Peyer's patch (tissue), 4 donors: ENCODE measurements around the gene STC2.

Source experiments
- POLR2A ChIP-seq, 2 donors: fragments of 450-650 bp; IDR thresholded peaks; one replicate each; pipeline ENCODE4 v1.5.1; 2017; ENCODE audit warnings: antibody characterized with exemption in 2 of 2, mild to moderate bottlenecking in 2 of 2, moderate library complexity in 2 of 2
- TF ChIP-seq, protein P1 (sequence below), 6 experiments: fragments of 450-650 bp in 4 of 6; fragments of 200-600 bp in 2 of 6; sonication (generic) in 1 of 6; IDR thresholded peaks; one replicate each; pipeline ENCODE4 v1.5.1; 2017 to 2019; ENCODE audit warnings: antibody characterized with exemption in 6 of 6, mild to moderate bottlenecking in 3 of 6, moderate library complexity in 1 of 6

DNA sequence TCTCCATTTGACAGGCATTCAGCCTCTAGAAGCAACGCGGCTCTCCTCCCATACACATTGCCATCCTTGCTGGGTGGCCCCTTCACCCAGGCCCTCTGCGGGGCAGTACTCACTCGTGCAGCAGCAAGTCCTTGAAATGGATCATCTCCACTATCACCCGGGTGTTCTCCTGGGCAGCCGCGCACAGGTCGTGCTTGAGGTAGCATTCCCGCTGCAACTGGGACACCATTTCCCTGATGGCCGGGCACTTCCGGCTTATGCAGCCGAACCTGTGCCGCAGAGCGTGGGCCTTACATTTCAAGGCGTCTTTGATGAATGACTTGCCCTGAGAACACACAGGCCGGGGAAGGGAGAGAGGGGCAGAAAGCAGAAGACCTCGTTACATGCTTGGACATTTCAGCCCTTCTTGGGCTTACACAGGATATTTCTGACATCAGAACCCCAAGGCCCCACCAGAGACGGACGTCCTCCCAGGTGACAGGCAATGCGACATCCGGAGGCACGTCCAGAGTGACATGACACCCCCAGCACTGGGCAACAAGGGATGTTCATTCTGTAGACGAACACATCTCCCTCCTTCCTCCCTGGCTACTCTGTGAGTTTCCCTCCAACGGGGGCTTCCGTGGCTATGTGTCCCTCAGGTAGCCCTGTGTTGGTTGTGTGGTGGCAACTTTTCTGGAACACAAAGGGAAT, 5.0 kb downstream of the STC2 start:
- TF ChIP-seq, protein P1, sequence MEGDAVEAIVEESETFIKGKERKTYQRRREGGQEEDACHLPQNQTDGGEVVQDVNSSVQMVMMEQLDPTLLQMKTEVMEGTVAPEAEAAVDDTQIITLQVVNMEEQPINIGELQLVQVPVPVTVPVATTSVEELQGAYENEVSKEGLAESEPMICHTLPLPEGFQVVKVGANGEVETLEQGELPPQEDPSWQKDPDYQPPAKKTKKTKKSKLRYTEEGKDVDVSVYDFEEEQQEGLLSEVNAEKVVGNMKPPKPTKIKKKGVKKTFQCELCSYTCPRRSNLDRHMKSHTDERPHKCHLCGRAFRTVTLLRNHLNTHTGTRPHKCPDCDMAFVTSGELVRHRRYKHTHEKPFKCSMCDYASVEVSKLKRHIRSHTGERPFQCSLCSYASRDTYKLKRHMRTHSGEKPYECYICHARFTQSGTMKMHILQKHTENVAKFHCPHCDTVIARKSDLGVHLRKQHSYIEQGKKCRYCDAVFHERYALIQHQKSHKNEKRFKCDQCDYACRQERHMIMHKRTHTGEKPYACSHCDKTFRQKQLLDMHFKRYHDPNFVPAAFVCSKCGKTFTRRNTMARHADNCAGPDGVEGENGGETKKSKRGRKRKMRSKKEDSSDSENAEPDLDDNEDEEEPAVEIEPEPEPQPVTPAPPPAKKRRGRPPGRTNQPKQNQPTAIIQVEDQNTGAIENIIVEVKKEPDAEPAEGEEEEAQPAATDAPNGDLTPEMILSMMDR (IDR thresholded peaks at IDR 0.05), result no peak
- TF ChIP-seq POLR2A (IDR thresholded peaks at IDR 0.05), result no peak
